ENCODE measurements around the gene PPP1R1C. TPM values are rescaled to one million over a fixed set of nuclear protein-coding genes. Genes with fewer than 3 reads are reported as not detected.

PPP1R1C gene
- total RNA-seq, 4 donors from 2014 or later = 0.11 TPM; not detected in 3

DNA sequence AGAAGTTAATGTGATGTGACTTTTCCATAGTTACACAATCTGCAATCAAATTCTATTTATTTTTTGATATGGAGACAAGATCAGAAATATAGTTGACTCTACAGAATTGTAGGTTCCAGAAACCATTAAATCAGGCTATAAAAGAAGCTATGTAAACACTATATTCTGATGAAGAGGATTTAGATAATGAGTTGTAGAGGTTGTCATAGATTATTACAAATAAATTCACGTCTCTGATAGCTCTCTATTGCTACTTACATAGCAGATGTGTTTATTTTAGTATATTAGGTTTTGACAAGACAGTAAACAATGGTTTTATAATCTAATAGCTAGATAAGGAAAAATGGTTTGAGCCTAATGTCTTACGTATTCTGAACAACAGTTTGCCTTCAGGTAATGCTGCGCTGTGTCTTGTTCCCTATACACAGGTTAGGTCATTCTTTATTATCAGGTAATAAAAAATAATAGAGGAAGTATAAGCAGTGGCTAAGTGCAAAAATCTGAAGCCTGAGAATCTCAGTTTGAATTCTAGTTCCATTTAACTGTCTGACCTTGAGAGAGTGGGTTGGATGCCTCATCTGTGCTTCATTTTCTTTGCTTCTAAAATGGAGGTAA is 93.4 kb downstream of the PPP1R1C start:
- H3K4me1 ChIP-seq = peaks cover 10 to 17% (median 12%) of the 10 kb centered on the region in 4 donors

GRCh38 chr2:182080493-182080892 is 94.8 kb downstream of the PPP1R1C start:
- H3K4me3 ChIP-seq = no peak overlapping the region
- H3K27ac ChIP-seq (replicated peaks in 1 of 4) = no peak overlapping the region
- no peak for DNase-seq (ENCODE audit: extremely low spot score)
- WGBS = 81% methylated on average over 2 of the region's 2 CpGs
- no peaks in the 10 kb centered on the region for H3K36me3 ChIP-seq
- TF ChIP-seq CTCF (IDR thresholded peaks at IDR 0.05) (no peak), POLR2AphosphoS5 (IDR thresholded peaks at IDR 0.05) (no peak), POLR2A (IDR thresholded peaks at IDR 0.05; ENCODE audit: low read depth) (no peak), EP300 (IDR thresholded peaks at IDR 0.05) (no peak)
- H3K27me3 ChIP-seq = no peaks in the 10 kb centered on the region
- no peaks in the 10 kb centered on the region for H3K9me3 ChIP-seq
- intact Hi-C loops (cut with DNase I) = no loop called here
- H3K4me1 ChIP-seq = peaks cover 10 to 17% (median 12%) of the 10 kb centered on the region in 4 donors

More for the DNA sequence above, 93.4 kb downstream of the PPP1R1C start:
- Histone ChIP-seq H3K27me3 (no peaks in the 10 kb centered on the region), H3K4me3 (no peak overlapping the region), H3K36me3 (no peaks in the 10 kb centered on the region), H3K27ac (replicated peaks in 1 of 4) (no peak overlapping the region), H3K9me3 (no peaks in the 10 kb centered on the region)
- DNase-seq (ENCODE audit: extremely low spot score) = no peak
- intact Hi-C loops (cut with DNase I) = loop anchor here (2.0 to 5.0 kb wide), 3 partner anchors 112 to 336 kb away; no protein-coding TSS in a partner anchor
- TF ChIP-seq POLR2A (IDR thresholded peaks at IDR 0.05; ENCODE audit: low read depth) = no peak
- TF ChIP-seq POLR2AphosphoS5 (IDR thresholded peaks at IDR 0.05) = no peak
- no peak for TF ChIP-seq CTCF (IDR thresholded peaks at IDR 0.05)
- no peak for TF ChIP-seq EP300 (IDR thresholded peaks at IDR 0.05)
- 77% methylated on average over 3 of the region's 3 CpGs for WGBS

DNA sequence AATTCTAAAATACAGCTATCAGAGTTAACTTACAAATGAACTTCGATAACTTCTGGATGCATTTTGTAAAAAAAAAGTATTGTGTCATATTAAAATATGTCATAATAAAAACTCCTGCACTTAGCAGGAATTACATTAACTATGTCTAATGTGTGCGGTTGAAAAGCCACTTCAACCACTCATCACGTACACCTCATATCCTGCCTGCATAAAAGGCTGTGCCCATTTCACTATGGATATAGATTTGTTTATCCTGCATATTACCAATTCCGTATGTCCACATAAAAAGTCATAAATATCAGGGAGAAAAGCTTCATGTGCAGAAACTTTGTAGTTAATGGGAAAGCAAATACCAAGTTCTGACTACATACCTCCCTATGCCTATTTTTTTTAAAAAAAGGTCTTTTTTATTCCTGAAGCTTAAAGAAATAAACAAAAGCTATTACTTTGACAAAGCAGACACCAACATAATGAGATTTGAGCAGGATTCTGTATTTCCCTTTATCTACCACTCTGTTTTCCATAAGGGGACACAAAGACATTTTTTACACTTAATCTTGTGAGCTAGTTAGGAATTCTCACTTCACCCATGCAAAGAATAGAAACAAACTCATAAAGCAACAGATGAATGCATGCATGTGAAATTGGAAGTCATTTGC is 96.1 kb downstream of the PPP1R1C start:
- TF ChIP-seq CTCF (IDR thresholded peaks at IDR 0.05) = no peak
- TF ChIP-seq POLR2A (IDR thresholded peaks at IDR 0.05; ENCODE audit: low read depth) = no peak
- TF ChIP-seq EP300 (IDR thresholded peaks at IDR 0.05) = no peak
- TF ChIP-seq POLR2AphosphoS5 (IDR thresholded peaks at IDR 0.05) = no peak
- WGBS = 75% methylated on average over 4 of the region's 4 CpGs
- intact Hi-C loops (cut with DNase I) = no loop called here

DNA sequence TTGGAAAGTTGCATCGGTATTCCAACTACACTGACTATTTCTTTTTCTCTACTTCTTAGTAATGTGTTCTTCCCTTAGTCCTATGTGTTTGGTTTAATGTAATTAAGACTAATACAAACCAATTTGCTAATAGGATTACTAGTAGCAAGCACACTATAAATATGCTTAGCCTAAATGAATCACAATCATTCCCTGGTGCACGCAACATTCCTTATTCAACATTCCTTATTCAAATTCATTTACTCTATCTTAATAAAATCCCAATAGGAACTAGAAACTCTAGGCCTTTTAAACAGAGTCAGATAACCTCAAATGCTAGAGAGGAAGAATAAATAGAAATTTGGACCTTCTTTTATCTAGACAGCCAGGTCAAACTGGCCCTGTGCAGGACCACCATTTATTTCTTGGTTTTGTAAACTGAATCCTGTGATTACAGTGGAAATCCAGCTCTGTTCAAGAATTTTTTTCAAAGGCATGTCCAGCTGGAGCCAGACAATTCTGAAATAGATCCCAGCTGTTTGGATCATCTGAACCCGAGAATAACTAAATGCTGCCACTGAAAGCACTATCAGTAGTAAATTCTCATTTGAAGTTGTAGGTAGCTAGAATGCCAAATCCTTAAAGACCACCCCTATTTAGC is 103.1 kb downstream of the PPP1R1C start:
- peaks cover 0 to 8% (median 3%) of the 10 kb centered on the region in 4 donors for H3K9me3 ChIP-seq
- WGBS = 54% methylated on average over 3 of the region's 3 CpGs
- H3K4me1 ChIP-seq = peaks cover 0 to 7% (median 3%) of the 10 kb centered on the region in 4 donors
- TF ChIP-seq POLR2A (IDR thresholded peaks at IDR 0.05; ENCODE audit: low read depth) = no peak
- TF ChIP-seq CTCF (IDR thresholded peaks at IDR 0.05) = no peak
- TF ChIP-seq EP300 (IDR thresholded peaks at IDR 0.05) = no peak
- no peak for TF ChIP-seq POLR2AphosphoS5 (IDR thresholded peaks at IDR 0.05)
- intact Hi-C loops (cut with DNase I) = no loop called here
- no peak overlapping the region for H3K27ac ChIP-seq (replicated peaks in 1 of 4)
- no peaks in the 10 kb centered on the region for H3K36me3 ChIP-seq
- DNase-seq (ENCODE audit: extremely low spot score) = no peak
- no peak overlapping the region for H3K4me3 ChIP-seq
- H3K27me3 ChIP-seq = no peaks in the 10 kb centered on the region

More for the DNA sequence above, 96.1 kb downstream of the PPP1R1C start:
- no peak for DNase-seq (ENCODE audit: extremely low spot score)
- H3K9me3 ChIP-seq = no peaks in the 10 kb centered on the region
- no peaks in the 10 kb centered on the region for H3K27me3 ChIP-seq
- no peak overlapping the region for H3K27ac ChIP-seq (replicated peaks in 1 of 4)
- H3K4me1 ChIP-seq = peaks cover 10 to 16% (median 12%) of the 10 kb centered on the region in 4 donors
- H3K36me3 ChIP-seq = no peaks in the 10 kb centered on the region
- no peak overlapping the region for H3K4me3 ChIP-seq

Measured in esophagus muscularis mucosa (tissue), 4 donors.